Neural cell (in vitro differentiated cells): Measurements from ENCODE around the gene ENTREP3.

Source experiments
- CTCF ChIP-seq: fragments of 450-650 bp; IDR thresholded peaks from 2 replicates; pipeline ENCODE4 v1.5.1; 2014; ENCODE audit warnings: antibody characterized with exemption, mild to moderate bottlenecking, moderate library complexity; ENCODE audit not compliant: poor library complexity, severe bottlenecking
- EZH2 ChIP-seq: fragments of 200-600, 300-800 bp; shearing (Covaris generic), sonication (generic); IDR thresholded peaks from 2 replicates; pipeline ENCODE4 v1.6.1; 2014; ENCODE audit warnings: antibody characterized with exemption, low read length, borderline replicate concordance, mild to moderate bottlenecking; ENCODE audit not compliant: insufficient read depth, poor library complexity, severe bottlenecking
- MXI1 ChIP-seq: fragments of 450-650 bp; conservative IDR thresholded peaks from 2 replicates; pipeline ENCODE4 v1.6.1; 2014; ENCODE audit warnings: antibody characterized with exemption, mild to moderate bottlenecking; ENCODE audit not compliant: poor library complexity, severe bottlenecking
- POLR2AphosphoS5 ChIP-seq: IDR thresholded peaks from 2 replicates; pipeline ENCODE4 v1.6.1; 2012
- RAD21 ChIP-seq: fragments of 450-650 bp; conservative IDR thresholded peaks from 2 replicates; pipeline ENCODE4 v1.6.1; 2014; ENCODE audit warnings: antibody characterized with exemption, mild to moderate bottlenecking, moderate library complexity
- REST ChIP-seq: IDR thresholded peaks from 2 replicates; pipeline ENCODE4 v1.6.1; 2012; ENCODE audit warnings: borderline replicate concordance
- SMC3 ChIP-seq: fragments of 450-650 bp; conservative IDR thresholded peaks from 2 replicates; pipeline ENCODE4 v1.6.1; 2014; ENCODE audit warnings: antibody characterized with exemption, mild to moderate bottlenecking, moderate library complexity; ENCODE audit not compliant: poor library complexity
- TAF1 ChIP-seq: IDR thresholded peaks from 2 replicates; pipeline ENCODE4 v1.6.1; 2012; ENCODE audit warnings: low read depth

GRCh38 chr1:155236451-155236850 lies 18.8 kb downstream of the ENTREP3 start:
- TF ChIP-seq CTCF (no peak), POLR2AphosphoS5 (no peak), REST (no peak), MXI1 (no peak), EZH2 (no peak), TAF1 (no peak), RAD21 (no peak), SMC3 (no peak)
